ENCODE measurements around the gene ZNF319.

GRCh38 chr16:57998992-57999365, 1.5 kb downstream of the ZNF319 start:
- TF ChIP-seq CTCF (IDR thresholded peaks at IDR 0.05; ENCODE audit: low read length) (no peak), EZH2 (optimal IDR thresholded peaks at IDR 0.05; ENCODE audit: low read depth, low read length) (no peak)
